HL-60 (cell line): ENCODE measurements around the gene FUT3.

Experiments used
- DNase-seq, 2 experiments: peaks; one replicate each; pipeline ENCODE4 v3.0.0-alpha.2; 2010 to 2020; ENCODE audit warnings: low read depth in 1 of 2, low spot score in 1 of 2
- H3K27ac ChIP-seq: fragments of 250-450 bp; sonication (Bioruptor Pico); replicated peaks from 2 replicates; pipeline ENCODE4 v1.5.1; 2020; ENCODE audit warnings: mild to moderate bottlenecking, moderate library complexity
- H3K27me3 ChIP-seq: fragments of 250-450 bp; sonication (Bioruptor Pico); 2 replicates; pipeline ENCODE4 v1.5.1; 2021; ENCODE audit warnings: mild to moderate bottlenecking, moderate library complexity; ENCODE audit not compliant: insufficient read depth, poor library complexity, severe bottlenecking
- H3K4me3 ChIP-seq: replicated peaks from 2 replicates; pipeline ENCODE4 v1.5.1; 2011; ENCODE audit warnings: mild to moderate bottlenecking, control low read depth, low read length; ENCODE audit not compliant: insufficient read depth
- CTCF ChIP-seq: IDR thresholded peaks from one replicate; pipeline ENCODE4 v1.5.1; 2011; ENCODE audit warnings: low read length, control low read depth, inconsistent platforms; ENCODE audit not compliant: insufficient read depth
- GABPA ChIP-seq: IDR thresholded peaks from 2 replicates; pipeline ENCODE4 v1.6.1; 2012; ENCODE audit warnings: low read depth
- POLR2AphosphoS5 ChIP-seq: IDR thresholded peaks from 2 replicates; pipeline ENCODE4 v1.6.1; 2012; ENCODE audit warnings: low read depth
- SPI1 ChIP-seq: IDR thresholded peaks from 2 replicates; pipeline ENCODE4 v1.6.1; 2012; ENCODE audit warnings: low read depth, mild to moderate bottlenecking, borderline replicate concordance
- TF ChIP-seq, protein P1 (sequence below): IDR thresholded peaks from 2 replicates; pipeline ENCODE4 v1.6.1; 2012; ENCODE audit warnings: low read depth; ENCODE audit not compliant: insufficient replicate concordance

The FUT3 gene

DNA sequence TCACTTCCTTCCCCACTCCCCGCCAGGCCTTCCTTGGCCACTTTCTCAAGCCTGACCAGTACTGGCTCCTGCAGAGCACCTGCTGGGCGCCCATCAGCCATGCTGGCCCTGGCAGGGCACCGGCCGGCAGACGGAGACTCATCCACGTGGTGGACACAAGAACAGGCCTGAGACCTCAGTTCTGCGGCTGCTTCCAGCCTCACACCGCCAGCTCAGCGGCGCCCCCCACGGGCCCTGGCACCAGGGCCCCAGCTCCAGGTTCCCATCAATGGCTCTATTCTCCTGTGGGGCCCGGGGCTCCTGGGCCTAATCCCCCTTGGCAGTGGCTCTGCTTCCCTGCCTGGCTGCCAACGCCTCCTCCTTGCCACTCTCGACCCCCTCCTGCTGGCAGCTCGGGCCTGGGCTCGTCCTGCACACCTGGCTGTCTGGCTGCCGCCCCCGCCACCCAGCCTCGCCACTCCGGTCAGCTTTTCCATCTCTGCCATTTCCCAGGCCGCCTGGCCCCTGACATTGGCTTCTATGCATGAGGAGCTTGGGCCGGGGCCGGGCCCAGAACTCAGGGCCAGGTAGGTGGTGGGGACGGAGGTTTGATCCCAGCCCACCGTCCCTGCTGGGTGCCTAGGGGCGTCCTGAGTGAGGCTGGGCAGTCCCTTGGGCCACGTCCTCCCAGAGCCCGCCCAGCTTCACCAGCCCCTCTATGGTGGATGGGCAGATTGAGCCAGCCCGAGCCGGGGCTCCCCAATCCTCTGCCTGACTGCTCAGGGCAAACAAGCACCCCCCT is 46.1 kb upstream of the FUT3 start:
- H3K27ac ChIP-seq, result no peak overlapping the region
- no peak overlapping the region for H3K4me3 ChIP-seq
- TF ChIP-seq, protein P1, sequence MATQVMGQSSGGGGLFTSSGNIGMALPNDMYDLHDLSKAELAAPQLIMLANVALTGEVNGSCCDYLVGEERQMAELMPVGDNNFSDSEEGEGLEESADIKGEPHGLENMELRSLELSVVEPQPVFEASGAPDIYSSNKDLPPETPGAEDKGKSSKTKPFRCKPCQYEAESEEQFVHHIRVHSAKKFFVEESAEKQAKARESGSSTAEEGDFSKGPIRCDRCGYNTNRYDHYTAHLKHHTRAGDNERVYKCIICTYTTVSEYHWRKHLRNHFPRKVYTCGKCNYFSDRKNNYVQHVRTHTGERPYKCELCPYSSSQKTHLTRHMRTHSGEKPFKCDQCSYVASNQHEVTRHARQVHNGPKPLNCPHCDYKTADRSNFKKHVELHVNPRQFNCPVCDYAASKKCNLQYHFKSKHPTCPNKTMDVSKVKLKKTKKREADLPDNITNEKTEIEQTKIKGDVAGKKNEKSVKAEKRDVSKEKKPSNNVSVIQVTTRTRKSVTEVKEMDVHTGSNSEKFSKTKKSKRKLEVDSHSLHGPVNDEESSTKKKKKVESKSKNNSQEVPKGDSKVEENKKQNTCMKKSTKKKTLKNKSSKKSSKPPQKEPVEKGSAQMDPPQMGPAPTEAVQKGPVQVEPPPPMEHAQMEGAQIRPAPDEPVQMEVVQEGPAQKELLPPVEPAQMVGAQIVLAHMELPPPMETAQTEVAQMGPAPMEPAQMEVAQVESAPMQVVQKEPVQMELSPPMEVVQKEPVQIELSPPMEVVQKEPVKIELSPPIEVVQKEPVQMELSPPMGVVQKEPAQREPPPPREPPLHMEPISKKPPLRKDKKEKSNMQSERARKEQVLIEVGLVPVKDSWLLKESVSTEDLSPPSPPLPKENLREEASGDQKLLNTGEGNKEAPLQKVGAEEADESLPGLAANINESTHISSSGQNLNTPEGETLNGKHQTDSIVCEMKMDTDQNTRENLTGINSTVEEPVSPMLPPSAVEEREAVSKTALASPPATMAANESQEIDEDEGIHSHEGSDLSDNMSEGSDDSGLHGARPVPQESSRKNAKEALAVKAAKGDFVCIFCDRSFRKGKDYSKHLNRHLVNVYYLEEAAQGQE, result no peak
- TF ChIP-seq SPI1 (no peak), CTCF (no peak), POLR2AphosphoS5 (no peak), GABPA (no peak)
- H3K27me3 ChIP-seq, result peaks cover 2% of the 10 kb centered on the region
- no peak for DNase-seq

- TF ChIP-seq, protein P1, result no peak
- TF ChIP-seq GABPA (no peak), CTCF (no peak), SPI1 (no peak)
- no peak for DNase-seq
- H3K4me3 ChIP-seq, result no peak overlapping the region
- H3K27ac ChIP-seq, result no peak overlapping the region
- peaks cover 6% of the 10 kb centered on the region for H3K27me3 ChIP-seq
These were observed 45.3 kb upstream of the FUT3 start for GRCh38 chr19:5896365-5897076.

- H3K27me3 ChIP-seq, result peaks cover 9% of the 10 kb centered on the region
- no peak overlapping the region for H3K4me3 ChIP-seq
- TF ChIP-seq SPI1 (no peak), POLR2AphosphoS5 (no peak), GABPA (no peak), CTCF (no peak)
- TF ChIP-seq, protein P1, result no peak
- H3K27ac ChIP-seq, result no peak overlapping the region
- DNase-seq, result no peak
These were observed 44.6 kb upstream of the FUT3 start for GRCh38 chr19:5895890-5896289.
